AG09319 (cell line): ENCODE measurements around the gene TBXA2R.

Experiments
- DNase-seq: peaks from one replicate; pipeline ENCODE4 v3.0.0-alpha.2; 2010; ENCODE audit warnings: low read depth; ENCODE audit errors: extremely low read depth
- TF ChIP-seq, protein P1 (sequence below): IDR thresholded peaks from 2 replicates; pipeline ENCODE4 v1.5.1; 2011; ENCODE audit warnings: low read depth, mild to moderate bottlenecking, inconsistent platforms, low read length, moderate library complexity

TBXA2R gene

GRCh38 chr19:3551792-3552095 lies 54.9 kb downstream of the TBXA2R start:
- DNase-seq, result no peak
- TF ChIP-seq, protein P1, sequence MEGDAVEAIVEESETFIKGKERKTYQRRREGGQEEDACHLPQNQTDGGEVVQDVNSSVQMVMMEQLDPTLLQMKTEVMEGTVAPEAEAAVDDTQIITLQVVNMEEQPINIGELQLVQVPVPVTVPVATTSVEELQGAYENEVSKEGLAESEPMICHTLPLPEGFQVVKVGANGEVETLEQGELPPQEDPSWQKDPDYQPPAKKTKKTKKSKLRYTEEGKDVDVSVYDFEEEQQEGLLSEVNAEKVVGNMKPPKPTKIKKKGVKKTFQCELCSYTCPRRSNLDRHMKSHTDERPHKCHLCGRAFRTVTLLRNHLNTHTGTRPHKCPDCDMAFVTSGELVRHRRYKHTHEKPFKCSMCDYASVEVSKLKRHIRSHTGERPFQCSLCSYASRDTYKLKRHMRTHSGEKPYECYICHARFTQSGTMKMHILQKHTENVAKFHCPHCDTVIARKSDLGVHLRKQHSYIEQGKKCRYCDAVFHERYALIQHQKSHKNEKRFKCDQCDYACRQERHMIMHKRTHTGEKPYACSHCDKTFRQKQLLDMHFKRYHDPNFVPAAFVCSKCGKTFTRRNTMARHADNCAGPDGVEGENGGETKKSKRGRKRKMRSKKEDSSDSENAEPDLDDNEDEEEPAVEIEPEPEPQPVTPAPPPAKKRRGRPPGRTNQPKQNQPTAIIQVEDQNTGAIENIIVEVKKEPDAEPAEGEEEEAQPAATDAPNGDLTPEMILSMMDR, result no peak

- TF ChIP-seq, protein P1, result no peak
- no peak for DNase-seq
These were observed 55.5 kb downstream of the TBXA2R start for GRCh38 chr19:3550947-3551791.

DNA sequence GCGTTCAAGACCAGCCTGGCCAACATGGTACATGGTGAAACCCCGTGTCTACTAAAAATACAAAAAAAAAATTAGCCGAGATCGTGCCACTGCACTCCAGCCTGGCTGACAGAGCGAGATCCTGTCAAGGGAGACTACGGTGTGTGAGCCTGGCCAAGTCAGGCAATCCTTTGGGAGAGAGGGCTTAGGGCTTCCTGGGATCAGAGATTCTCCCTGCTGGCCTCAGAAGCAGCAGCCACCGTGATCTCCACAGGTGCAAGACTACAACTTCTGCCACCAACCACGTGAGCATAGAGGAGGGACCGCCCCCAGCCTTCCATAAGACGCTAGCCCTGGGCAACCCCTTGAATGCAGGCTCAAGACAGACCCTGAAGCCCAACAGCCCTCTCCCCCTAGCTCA lies 56.9 kb downstream of the TBXA2R start:
- DNase-seq, result no peak
- TF ChIP-seq, protein P1, result no peak

DNA sequence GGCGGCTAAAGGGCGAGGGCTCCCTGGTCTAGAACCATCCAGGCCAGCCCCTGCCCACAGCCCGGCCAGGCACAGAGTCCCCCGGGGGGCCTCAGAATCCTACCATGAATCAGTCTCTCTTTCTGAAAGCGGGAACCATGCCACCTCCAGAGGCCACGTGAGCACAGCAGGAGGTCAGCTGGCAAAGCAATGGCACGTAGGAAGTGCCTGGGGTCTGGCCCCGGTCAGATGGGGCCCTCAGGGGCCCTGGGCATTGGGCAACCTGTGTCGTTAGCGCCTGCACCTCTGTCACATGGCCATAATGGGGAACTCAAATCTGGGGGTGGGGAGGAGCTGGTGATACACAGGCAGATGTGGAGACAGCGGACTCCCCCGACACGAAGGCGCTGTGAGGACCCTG lies 58.1 kb downstream of the TBXA2R start:
- TF ChIP-seq, protein P1, result no peak
- no peak for DNase-seq

GRCh38 chr19:3547767-3548282 lies 58.9 kb downstream of the TBXA2R start:
- TF ChIP-seq, protein P1, result no peak
- DNase-seq, result no peak

DNA sequence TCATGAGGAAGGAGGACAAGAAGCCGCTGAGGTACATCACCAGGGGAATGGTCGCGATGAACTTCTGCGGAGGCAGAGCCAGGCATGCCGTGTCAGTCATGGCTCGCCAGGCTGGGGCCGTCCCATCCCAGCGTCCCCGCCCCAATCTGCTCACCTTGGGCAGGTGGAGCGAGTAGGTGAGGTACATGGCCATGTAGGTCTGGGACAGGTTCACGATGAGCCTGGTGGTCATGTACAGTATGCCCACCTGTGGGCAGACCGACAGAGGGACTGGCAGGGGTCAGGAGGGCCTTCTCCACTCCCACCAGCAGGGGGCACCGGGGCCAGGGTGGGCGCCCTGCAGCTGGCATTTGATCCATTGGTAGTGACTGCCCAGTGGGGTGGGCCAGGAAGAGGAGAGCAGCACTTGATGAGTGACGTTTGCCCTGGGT lies 59.4 kb downstream of the TBXA2R start:
- DNase-seq, result no peak
- TF ChIP-seq, protein P1, result peak; percentile 54

- no peak for DNase-seq
- TF ChIP-seq, protein P1, result no peak
These were observed 60.6 kb downstream of the TBXA2R start for GRCh38 chr19:3546119-3546518.
